ENCODE measurements around the gene LAMTOR2.

DNA sequence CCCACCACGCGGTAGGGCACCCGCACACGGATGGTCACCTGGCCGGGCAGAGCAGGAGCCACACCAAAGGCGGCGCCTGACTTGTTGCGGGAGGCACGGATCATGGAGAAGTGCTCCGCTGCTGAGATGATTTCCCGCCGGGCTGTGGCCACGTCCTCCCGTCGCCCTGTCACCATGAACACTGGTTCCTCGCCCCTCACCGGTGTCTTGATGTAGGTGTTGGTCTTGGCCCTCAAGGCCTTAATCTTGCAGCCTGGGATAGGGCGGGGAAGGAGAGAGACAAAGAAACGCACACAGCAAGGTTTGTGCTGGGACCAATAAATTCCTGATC lies 22.8 kb downstream of the LAMTOR2 start:
- TF ChIP-seq ZNF592 (IDR thresholded peaks at IDR 0.05), result no peak
- no peak for TF ChIP-seq NFIC (IDR thresholded peaks at IDR 0.05; ENCODE audit: low read depth, low read length)
- TF ChIP-seq ASH2L (IDR thresholded peaks at IDR 0.05; ENCODE audit: borderline replicate concordance, low read depth), result no peak
- TF ChIP-seq EP300 (IDR thresholded peaks at IDR 0.05; ENCODE audit: borderline replicate concordance in 1 of 2, control insufficient read depth in 1 of 2, low read depth in 2 of 2, low read length in 2 of 2), result no peak
- TF ChIP-seq, protein P1, sequence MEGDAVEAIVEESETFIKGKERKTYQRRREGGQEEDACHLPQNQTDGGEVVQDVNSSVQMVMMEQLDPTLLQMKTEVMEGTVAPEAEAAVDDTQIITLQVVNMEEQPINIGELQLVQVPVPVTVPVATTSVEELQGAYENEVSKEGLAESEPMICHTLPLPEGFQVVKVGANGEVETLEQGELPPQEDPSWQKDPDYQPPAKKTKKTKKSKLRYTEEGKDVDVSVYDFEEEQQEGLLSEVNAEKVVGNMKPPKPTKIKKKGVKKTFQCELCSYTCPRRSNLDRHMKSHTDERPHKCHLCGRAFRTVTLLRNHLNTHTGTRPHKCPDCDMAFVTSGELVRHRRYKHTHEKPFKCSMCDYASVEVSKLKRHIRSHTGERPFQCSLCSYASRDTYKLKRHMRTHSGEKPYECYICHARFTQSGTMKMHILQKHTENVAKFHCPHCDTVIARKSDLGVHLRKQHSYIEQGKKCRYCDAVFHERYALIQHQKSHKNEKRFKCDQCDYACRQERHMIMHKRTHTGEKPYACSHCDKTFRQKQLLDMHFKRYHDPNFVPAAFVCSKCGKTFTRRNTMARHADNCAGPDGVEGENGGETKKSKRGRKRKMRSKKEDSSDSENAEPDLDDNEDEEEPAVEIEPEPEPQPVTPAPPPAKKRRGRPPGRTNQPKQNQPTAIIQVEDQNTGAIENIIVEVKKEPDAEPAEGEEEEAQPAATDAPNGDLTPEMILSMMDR (IDR thresholded peaks at IDR 0.05 in 2 of 3, conservative IDR thresholded peaks at IDR 0.05 in 1 of 3; ENCODE audit: control insufficient read depth in 2 of 3, extremely low read depth in 1 of 3, insufficient read depth in 1 of 3, low read depth in 3 of 3, low read length in 3 of 3), result no peak
- no peak for TF ChIP-seq POLR2A (IDR thresholded peaks at IDR 0.05; ENCODE audit: low read depth, low read length)
- TF ChIP-seq ATF3 (IDR thresholded peaks at IDR 0.05; ENCODE audit: borderline replicate concordance, extremely low read depth, low read depth, low read length), result no peak
- TF ChIP-seq REST (IDR thresholded peaks at IDR 0.05; ENCODE audit: low read depth, low read length), result no peak
- no peak for TF ChIP-seq SMC3 (IDR thresholded peaks at IDR 0.05; ENCODE audit: borderline replicate concordance, low read length)
- no peak for TF ChIP-seq RELA (IDR thresholded peaks at IDR 0.05; ENCODE audit: borderline replicate concordance, partially characterized antibody)
- TF ChIP-seq ZZZ3 (IDR thresholded peaks at IDR 0.05; ENCODE audit: control insufficient read depth, insufficient read length, low read depth), result no peak
- no peak for TF ChIP-seq TAF1 (IDR thresholded peaks at IDR 0.05; ENCODE audit: borderline replicate concordance, low read depth, low read length)

All from GM12878 (cell line).